Transverse colon (tissue), 4 donors: Measurements from ENCODE around the gene OPN1MW. TPM values are rescaled to one million over a fixed set of nuclear protein-coding genes. Genes with fewer than 3 reads are reported as not detected.
"Not testable (repeated sequence)": the region's sequence is repeated elsewhere in the genome, so short reads cannot be mapped to it uniquely, and the experiment has no call there.

Experiments
- DNase-seq: peaks from one replicate; pipeline ENCODE4 v3.0.0-alpha.2; 2019
- H3K27ac ChIP-seq, 4 donors: fragments of 200-600 bp; sonication (generic); 2 replicates each; pipeline ENCODE4 v1.5.1; 2016 to 2018; ENCODE audit warnings: inconsistent platforms in 4 of 4
- H3K27me3 ChIP-seq: fragments of 200-600 bp; sonication (generic); 2 replicates; pipeline ENCODE4 v1.5.1; 2017; ENCODE audit warnings: inconsistent platforms
- H3K36me3 ChIP-seq, 4 donors: fragments of 200-600 bp; sonication (generic); 2 replicates each; pipeline ENCODE4 v1.5.1; 2017 to 2019; ENCODE audit warnings: inconsistent platforms in 4 of 4
- H3K4me1 ChIP-seq, 4 donors: fragments of 200-600 bp; sonication (generic); 2 replicates each; pipeline ENCODE4 v1.5.1; 2017 to 2020; ENCODE audit warnings: inconsistent platforms in 4 of 4
- H3K4me3 ChIP-seq, 4 donors: fragments of 200-600 bp; sonication (generic); 1 replicate in 1 of 4; 2 replicates in 3 of 4; pipeline versions ENCODE4 v1.5.1 to v1.6.1; 2017 to 2019; ENCODE audit warnings: inconsistent platforms in 4 of 4
- H3K9me3 ChIP-seq, 2 donors: fragments of 200-600 bp; sonication (generic); 2 replicates each; pipeline ENCODE4 v1.5.1; 2017 to 2019; ENCODE audit warnings: inconsistent platforms in 2 of 2
- CTCF ChIP-seq, 5 experiments: fragments of 200-600 bp in 3 of 5; fragments of 450-650 bp in 2 of 5; sonication (generic) in 3 of 5; IDR thresholded peaks; 1 replicate in 2 of 5; 2 replicates in 3 of 5; pipeline ENCODE4 v1.5.1; 2016 to 2017; ENCODE audit warnings: antibody characterized with exemption in 5 of 5, inconsistent platforms in 3 of 5, mild to moderate bottlenecking in 2 of 5, moderate library complexity in 1 of 5
- EP300 ChIP-seq: sonication (generic); formaldehyde crosslinking; IDR thresholded peaks from one replicate; pipeline ENCODE4 v1.6.1; 2017; ENCODE audit warnings: antibody characterized with exemption, low read depth
- POLR2AphosphoS5 ChIP-seq, 3 donors: sonication (generic); formaldehyde crosslinking; IDR thresholded peaks; one replicate each; pipeline ENCODE4 v1.6.1; 2016; ENCODE audit warnings: antibody characterized with exemption in 3 of 3
- WGBS, 2 donors: methylation state at CpG; one replicate each; pipeline ENCODE4 v1.1.5; 2018; ENCODE audit warnings: low coverage in 1 of 2; 5-methylcytosine and 5-hydroxymethylcytosine counted together
- in situ Hi-C, 4 donors: fragments of 200-750 bp; cut with MboI; loops; one replicate each; pipeline versions ENCODE4 v1.15.0 to v1.15.1; 2017; ENCODE audit warnings: low sequenced_read_pairs in 3 of 4, low pct_ligation_motif_present in 1 of 4, low pct_unique_long_range_greater_than_20kb in 1 of 4
- intact Hi-C: fragments of 100-400 bp; cut with DNase I; formaldehyde crosslinking; loops from one replicate; pipeline ENCODE4 v1.15.1; 2023; ENCODE audit warnings: low total_unique reads
- total RNA-seq, 4 donors: library from RNA; depleted of rRNA; stranded (reverse); fragments of >200 nt; gene quantifications; one replicate each; pipeline ENCODE4 v1.1.0, GENCODE V29; 2016

Gene OPN1MW
- not detected for total RNA-seq

- in situ Hi-C loops, H3K9me3 ChIP-seq, H3K27me3 ChIP-seq, H3K4me3 ChIP-seq, H3K4me1 ChIP-seq, DNase-seq, H3K36me3 ChIP-seq, H3K27ac ChIP-seq, intact Hi-C loops: not testable (repeated sequence)
- WGBS, 2 donors, result no CpG with 5 or more reads among the region's 14 CpGs
Observed at GRCh38 chrX:154182296-154182695, at the start of gene OPN1MW. Gene OPN1MW (plus strand): TSS chrX:154182596. CDS start chrX:154182678, 82 bp downstream.

- in situ Hi-C loops, result no loop called here
- intact Hi-C loops, result no loop called here
- no peaks in the 10 kb centered on the region for H3K36me3 ChIP-seq
- H3K27ac ChIP-seq, result no peak overlapping the region
- H3K9me3 ChIP-seq, result no peaks in the 10 kb centered on the region
- no peaks in the 10 kb centered on the region for H3K27me3 ChIP-seq
- no peak overlapping the region for H3K4me3 ChIP-seq
- no peak for DNase-seq
- no peaks in the 10 kb centered on the region for H3K4me1 ChIP-seq
- WGBS, 2 donors, result 72 to 80% methylated on average over 2 to 7 of the region's 7 CpGs
- TF ChIP-seq POLR2AphosphoS5 (IDR thresholded peaks at IDR 0.05), result no peak
Observed at GRCh38 chrX:154135458-154136229, 46.8 kb upstream of the OPN1MW start.

- H3K9me3 ChIP-seq, result no peaks in the 10 kb centered on the region
- peak overlapping the region in 3 of 4 donors; percentile 13 to 36 (median 23) for H3K27ac ChIP-seq
- peak overlapping the region in 3 of 4 donors; percentile 16 to 48 (median 28) for H3K4me3 ChIP-seq
- in situ Hi-C loops (no loop called here), intact Hi-C loops (no loop called here)
- peak; percentile 60 to 75 (median 64) for TF ChIP-seq CTCF (IDR thresholded peaks at IDR 0.05)
- TF ChIP-seq EP300, result no peak
- no peak for TF ChIP-seq POLR2AphosphoS5 (IDR thresholded peaks at IDR 0.05)
- H3K4me1 ChIP-seq, result no peaks in the 10 kb centered on the region
- WGBS, 2 donors, result 46% methylated on average over 35 of the region's 44 CpGs; no CpG with 5 or more reads in 1 of the 2 donors
- peak; percentile 74 for DNase-seq
- H3K36me3 ChIP-seq, result no peaks in the 10 kb centered on the region
- no peaks in the 10 kb centered on the region for H3K27me3 ChIP-seq
Observed at GRCh38 chrX:154136627-154137161, 45.7 kb upstream of the OPN1MW start.

- H3K36me3 ChIP-seq, result no peaks in the 10 kb centered on the region
- no peaks in the 10 kb centered on the region for H3K9me3 ChIP-seq
- no peaks in the 10 kb centered on the region for H3K27me3 ChIP-seq
- in situ Hi-C loops (no loop called here), intact Hi-C loops (no loop called here)
- no peaks in the 10 kb centered on the region for H3K4me1 ChIP-seq
- H3K27ac ChIP-seq, result no peak overlapping the region
- no peak for DNase-seq
- no peak overlapping the region for H3K4me3 ChIP-seq
- TF ChIP-seq CTCF (IDR thresholded peaks at IDR 0.05), result no peak
- 91 to 100% methylated on average over 4 to 10 of the region's 10 CpGs for WGBS, 2 donors
Observed at GRCh38 chrX:154138857-154139256, 43.5 kb upstream of the OPN1MW start.

GRCh38 chrX:154140206-154140605 is 42.2 kb upstream of the OPN1MW start:
- WGBS, 2 donors, result 92% methylated on average over 12 of the region's 12 CpGs; no CpG with 5 or more reads in 1 of the 2 donors
- Histone ChIP-seq H3K27me3 (no peaks in the 10 kb centered on the region), H3K9me3 (no peaks in the 10 kb centered on the region), H3K4me1 (no peaks in the 10 kb centered on the region), H3K27ac (no peak overlapping the region), H3K36me3 (no peaks in the 10 kb centered on the region), H3K4me3 (no peak overlapping the region)
- no peak for DNase-seq
- TF ChIP-seq CTCF (IDR thresholded peaks at IDR 0.05) (no peak), EP300 (no peak)
- intact Hi-C loops, result no loop called here
- in situ Hi-C loops, result no loop called here
